HG03432 (cell line): Measurements from ENCODE around the gene WDR6.

Experiments used
- ATAC-seq: cut with Tn5 transposase; IDR thresholded peaks from one replicate; pipeline ENCODE4 v1.9.1; 2021; ENCODE audit warnings: mild to moderate bottlenecking, moderate library complexity; ENCODE audit not compliant: unreplicated experiment

WDR6 gene, protein sequence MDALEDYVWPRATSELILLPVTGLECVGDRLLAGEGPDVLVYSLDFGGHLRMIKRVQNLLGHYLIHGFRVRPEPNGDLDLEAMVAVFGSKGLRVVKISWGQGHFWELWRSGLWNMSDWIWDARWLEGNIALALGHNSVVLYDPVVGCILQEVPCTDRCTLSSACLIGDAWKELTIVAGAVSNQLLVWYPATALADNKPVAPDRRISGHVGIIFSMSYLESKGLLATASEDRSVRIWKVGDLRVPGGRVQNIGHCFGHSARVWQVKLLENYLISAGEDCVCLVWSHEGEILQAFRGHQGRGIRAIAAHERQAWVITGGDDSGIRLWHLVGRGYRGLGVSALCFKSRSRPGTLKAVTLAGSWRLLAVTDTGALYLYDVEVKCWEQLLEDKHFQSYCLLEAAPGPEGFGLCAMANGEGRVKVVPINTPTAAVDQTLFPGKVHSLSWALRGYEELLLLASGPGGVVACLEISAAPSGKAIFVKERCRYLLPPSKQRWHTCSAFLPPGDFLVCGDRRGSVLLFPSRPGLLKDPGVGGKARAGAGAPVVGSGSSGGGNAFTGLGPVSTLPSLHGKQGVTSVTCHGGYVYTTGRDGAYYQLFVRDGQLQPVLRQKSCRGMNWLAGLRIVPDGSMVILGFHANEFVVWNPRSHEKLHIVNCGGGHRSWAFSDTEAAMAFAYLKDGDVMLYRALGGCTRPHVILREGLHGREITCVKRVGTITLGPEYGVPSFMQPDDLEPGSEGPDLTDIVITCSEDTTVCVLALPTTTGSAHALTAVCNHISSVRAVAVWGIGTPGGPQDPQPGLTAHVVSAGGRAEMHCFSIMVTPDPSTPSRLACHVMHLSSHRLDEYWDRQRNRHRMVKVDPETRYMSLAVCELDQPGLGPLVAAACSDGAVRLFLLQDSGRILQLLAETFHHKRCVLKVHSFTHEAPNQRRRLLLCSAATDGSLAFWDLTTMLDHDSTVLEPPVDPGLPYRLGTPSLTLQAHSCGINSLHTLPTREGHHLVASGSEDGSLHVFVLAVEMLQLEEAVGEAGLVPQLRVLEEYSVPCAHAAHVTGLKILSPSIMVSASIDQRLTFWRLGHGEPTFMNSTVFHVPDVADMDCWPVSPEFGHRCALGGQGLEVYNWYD

DNA sequence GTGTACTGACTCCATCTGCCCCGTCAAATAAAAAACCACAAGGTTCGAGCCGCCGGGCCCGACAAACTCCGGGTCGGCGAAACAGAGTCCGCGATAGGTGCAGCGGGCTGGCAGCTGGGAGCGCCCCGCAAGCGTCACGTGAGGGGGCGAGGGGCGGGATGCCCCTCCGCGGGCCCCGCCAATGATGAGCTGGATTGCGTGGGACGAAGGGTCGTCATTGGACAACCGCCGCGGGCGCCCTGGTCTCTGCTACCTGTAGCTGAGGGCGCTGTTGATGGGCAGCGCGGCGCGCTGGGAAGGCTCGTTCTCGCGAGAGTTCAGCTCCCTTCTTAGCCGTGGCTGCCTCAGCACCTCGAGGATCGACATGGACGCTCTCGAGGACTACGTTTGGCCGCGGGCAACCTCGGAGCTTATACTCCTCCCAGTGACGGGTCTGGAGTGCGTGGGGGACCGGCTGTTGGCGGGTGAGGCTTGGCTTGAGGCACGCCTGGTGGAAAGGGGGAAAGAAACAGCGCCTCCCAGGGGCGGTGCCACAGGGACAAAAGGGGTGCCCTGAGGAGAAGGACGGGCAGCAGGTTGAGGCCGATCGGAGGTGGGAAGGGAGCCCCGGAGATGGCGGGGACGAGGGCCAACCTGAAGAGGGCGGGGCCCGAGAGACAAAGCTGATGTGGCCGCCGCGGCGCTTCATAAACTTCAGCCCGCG lies at the start of gene WDR6:
Gene WDR6 (plus strand): TSS at position 324 of the 703 bp plus-strand sequence. CDS start 41 bp downstream, at position 365.
- ATAC-seq, result peak; percentile 92

DNA sequence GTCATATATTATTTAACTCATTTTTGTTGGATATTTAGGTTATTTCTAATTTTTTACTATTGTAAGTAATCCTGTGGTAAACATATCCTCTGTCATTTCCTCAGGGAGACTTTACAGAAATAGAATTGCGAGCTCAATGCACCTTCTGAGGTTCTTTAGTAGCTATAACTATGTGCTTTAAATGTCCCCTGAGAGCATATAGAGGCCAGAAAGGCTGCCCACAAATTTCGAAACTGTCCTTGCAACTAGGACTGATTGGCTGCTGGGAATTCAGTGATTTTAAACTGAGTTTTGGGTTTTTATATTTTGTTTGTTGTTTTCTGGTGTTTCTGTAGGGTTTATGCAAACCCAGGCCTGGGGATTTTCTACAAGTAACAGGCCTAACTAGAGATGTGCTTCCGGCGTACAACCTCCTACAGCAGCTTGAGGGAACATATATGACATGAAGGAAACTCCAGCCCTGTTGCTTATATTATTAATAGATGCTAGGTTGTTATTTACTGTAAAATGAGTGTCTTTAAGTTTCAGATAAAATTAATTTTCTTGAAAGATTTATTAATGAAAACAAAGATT lies 46.3 kb upstream of the WDR6 start:
- no peak for ATAC-seq

DNA sequence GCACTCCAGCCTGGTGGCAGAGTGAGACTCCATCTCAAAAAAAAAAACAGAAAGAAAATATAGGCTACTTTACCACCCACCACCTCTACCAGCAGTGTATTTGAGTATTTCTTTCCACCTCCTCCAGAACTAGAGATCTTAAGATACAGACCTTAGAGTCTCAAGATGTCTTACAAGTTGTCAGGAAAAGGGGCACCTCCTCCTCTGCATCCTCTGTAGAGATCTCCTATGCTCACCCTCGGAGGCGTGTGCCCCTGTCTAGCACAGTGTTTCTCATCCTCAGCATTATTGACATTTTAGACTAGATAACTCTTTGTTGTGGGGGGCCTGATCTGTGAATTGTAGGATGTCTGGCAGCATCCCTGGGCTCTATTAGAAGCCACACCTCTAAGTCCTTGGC lies 44.9 kb upstream of the WDR6 start:
- ATAC-seq, result no peak

DNA sequence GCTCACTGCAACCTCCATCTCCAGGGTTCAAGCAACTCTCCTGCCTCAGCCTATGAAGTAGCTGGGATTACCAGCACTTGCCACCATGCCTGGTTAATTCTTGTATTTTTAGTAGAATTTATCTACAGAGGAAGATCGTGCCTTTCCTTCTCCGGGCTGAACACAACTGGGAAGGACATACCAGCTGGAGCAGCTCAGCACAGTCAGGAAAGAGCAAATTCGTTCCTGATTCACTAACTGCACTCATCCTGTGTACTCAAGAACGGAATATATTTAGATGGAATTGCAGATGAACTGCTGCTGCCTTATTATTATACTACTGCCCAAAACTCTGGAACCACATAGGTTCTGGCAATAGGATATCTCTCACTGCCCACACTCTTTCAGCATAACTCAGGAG lies 44.3 kb upstream of the WDR6 start:
- no peak for ATAC-seq

DNA sequence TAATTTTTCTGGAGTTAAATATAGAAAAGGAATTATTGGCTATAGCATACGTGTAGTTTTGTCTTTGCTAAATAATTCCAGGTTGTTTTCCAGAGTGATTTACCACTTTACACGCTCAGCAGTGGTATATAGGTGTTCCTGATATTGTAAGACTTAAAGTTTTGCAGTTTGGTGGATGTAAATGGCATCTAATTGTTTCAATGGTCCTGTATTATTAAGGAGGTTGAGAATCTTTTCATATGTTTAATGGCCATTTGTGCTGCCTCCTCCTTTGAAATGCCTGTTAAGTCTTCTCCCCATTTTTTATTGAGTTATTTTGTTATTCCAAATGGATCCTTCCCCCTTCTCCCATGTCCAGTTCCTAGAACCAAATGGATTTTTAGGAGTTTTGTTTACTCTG lies 43.6 kb upstream of the WDR6 start:
- ATAC-seq, result no peak

DNA sequence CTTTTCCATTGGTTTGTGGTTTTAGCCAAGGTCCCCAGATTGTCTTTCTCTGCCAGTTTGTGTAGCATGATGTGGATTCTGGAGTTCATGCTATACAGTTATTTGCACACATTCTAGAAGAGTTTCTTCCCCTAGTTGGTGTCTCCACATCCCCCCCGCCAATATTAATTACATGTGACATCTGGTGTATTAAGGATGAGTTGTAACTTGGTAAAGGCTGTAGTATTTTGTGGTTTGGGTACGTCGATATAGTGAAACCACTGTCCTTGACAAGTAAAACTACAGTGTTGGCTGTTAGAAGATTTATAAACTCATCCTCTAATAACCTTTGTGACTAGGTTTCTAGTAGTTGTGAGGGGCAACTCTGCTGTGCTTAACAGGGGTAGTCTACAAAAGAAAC lies 40.8 kb upstream of the WDR6 start:
- ATAC-seq, result no peak

DNA sequence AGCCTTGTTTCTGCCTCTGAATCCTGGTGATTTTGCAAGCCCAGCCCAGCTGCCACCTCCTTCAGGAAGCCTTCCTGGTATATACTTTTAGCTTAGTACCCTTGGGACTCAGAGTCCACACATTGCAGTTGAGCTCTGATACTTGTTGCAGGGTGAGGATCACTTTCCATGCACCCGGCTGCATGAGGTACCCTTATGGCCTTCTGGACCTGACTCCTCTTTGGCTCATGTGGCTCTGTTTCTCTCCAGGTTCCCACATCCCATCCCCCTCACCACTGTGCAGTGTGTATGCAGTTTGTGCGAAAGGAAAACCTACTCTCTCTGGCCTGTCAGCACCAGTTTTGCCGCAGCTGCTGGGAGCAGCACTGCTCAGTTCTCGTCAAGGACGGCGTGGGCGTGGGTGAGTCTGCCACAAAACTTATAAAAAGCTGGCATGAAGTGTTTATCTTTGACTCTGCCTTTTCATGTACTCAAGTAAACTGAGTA lies 40.3 kb upstream of the WDR6 start:
- ATAC-seq, result no peak

DNA sequence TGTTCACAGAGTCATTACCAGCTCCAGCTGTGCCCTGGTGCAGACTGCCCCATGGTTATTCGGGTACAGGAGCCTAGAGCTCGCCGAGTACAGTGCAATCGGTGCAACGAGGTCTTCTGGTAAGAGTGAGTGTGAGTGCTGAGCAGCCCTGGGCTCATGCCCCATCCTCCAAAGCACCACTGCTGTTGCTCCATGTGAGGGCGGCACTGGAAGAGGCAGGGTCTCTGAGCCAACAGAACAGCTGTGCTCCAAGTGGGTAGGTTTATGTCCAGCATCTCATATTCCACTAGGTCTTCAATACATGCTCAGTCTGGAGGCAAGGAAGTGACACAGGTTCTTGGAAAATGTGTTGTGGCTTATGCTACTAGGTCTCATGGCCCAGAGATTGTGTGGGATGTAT lies 36.6 kb upstream of the WDR6 start:
- no peak for ATAC-seq

DNA sequence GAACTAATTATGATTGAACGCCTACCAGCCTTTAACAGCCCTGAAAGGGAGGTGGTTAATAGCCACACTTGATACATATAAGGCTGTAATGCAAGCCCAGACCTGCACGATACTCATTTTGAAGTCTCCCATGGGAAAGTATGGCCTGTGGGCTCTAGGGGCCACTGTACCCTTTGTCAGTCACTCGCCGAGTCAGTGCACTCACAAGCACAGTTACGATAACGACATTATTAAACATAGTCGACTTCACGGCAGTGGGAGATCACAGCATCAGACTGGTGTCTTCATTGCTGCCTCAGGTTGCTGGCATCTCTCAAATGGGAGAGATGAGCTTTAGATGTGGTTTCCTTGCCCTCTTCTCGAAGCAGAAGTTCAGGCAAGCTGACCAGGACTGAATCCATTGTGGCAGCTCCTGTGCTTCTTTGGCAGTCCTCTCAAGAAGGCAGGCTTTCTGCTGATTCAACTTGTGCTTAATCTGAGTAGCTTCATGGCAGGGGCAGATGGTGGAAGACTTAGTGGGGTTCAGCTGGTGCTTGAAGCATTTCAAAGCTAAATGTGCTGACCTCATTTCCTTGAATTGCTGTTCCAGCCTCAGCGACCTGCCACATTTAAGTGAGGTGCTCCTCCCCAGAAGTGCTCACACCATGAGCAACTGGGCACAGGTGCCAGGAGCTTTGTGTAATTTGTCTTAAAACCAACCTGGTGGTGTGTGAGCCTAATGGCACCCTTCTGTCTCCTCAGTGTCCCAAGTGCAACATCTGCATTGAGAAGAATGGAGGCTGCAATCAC lies 32.9 kb upstream of the WDR6 start:
- no peak for ATAC-seq

DNA sequence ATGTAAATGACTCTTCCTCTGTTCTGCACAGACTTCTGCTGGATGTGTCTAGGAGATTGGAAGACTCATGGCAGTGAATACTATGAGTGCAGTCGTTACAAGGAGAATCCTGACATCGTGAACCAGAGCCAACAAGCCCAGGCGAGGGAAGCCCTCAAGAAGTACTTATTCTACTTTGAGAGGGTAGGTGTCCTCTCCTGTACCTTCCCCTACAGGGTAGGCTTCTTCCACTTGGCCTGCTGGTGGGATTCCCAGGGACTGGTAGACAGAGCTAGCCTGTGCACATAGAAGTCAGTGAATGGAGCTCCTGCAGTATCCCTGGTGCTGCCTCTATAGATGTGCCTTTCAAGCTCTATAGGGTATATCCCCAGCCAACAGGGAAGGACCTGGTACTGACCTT lies 27.7 kb upstream of the WDR6 start:
- ATAC-seq, result no peak

DNA sequence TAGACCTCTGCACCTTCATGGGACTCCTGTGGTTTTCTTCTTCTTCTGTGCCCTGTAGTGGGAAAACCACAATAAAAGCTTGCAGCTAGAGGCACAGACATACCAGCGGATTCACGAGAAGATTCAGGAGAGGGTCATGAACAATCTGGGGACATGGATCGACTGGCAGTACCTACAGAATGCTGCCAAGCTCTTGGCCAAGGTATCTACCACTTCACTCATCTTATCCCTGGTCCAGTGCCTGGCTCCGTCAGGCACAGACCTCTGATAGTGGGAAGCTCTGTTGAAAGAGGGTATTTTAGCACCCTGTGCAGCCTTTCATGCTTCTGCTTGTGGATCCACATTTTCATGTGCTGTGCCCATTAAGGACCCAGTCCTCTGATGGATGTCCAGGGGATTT lies 26.9 kb upstream of the WDR6 start:
- ATAC-seq, result no peak

DNA sequence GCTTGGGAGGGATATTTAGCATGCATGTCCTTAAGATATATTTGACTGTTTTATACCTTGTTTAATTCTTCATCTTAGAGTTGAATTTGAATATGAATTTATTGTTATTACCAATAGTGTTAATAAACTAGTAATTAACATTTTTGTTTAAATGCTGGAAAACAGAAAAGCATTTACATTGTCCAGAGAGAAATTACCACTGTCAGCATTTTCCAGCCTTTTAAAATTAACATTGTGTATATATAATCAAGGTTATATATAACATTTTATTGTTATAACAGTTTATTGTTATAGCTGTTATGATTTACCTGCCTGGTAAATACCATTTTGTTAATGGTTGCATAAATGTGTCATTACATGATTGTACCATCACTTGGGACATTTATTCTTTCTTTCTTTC lies 25.2 kb upstream of the WDR6 start:
- no peak for ATAC-seq

DNA sequence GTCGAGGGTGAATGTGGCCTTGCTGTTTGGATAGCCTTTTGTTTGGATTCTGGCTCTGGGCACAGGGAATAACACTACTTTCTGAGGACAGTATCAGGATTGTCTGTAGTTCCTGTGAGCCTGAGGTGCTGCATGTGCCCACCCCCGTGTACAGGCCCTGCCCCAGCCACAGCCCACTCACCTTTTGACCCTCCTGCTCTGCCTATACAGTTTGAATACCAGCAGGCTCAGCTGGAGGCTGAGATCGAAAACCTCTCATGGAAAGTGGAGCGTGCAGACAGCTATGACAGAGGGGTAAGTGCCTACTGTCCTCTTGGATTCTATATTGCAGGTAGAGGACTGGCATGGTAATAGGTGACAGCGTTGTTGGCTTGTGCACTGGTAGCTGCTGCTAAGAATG lies 24.5 kb upstream of the WDR6 start:
- ATAC-seq, result no peak

DNA sequence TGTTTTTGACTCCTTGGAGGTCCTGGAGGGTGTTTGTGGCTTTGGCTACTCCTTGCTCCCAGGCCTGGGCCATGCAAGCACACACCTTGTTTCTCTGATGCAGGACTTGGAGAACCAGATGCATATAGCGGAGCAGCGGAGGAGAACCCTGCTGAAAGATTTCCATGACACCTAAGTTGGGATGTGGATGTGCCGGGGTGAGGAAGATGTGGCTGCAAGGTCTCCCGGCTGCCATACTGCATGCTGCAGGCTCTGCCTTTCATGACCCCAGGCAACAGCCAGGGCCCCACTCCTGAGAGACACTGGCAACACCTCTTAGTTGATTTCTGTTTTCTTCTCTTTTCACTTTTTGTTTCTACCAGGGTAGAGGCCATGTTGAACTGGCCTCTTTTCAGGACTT lies 24.1 kb upstream of the WDR6 start:
- no peak for ATAC-seq

DNA sequence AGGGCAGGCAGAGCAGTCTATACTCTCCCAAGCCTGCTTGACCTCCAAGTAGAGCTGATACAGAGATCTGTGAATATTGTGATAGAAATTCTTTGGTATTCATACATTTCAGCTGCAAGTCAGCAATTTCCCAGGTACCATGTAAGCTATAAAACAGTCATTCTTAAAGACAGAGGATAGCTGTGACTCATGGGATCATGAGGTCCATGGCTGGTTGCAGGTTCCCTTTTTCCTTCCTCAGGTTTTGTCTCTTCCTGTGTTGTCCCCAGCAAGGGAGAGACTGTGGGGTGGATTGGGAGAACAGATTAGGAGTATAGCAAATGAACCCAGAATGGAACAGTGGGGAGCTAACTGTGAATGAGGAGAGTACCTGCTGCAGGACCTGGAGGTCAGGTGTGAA lies 22.5 kb upstream of the WDR6 start:
- no peak for ATAC-seq

DNA sequence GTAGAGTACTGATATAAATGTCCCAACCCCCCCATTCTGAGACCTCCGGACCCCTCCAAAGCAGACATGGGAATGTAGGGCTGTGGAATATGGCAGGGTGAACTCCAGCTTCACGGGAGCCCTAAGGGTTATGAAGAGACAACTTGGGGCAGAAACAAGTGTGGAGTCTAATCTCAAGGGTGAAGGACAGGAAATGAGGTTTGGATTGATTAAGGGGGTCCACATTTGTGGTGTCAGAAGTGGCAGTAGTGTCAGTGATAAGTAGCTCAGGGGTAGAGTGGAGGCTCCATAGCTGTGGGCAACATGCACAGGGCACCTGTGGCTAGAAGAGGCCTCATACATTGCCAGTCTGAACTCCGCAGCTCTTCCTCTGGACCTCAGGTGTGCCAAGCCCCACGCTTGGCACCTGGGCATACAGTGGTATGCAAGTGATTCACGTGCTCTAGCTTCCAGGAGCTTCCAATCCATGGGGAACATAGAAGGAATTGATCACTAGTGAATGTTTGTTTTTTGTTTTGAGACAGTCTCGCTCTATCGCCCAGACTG lies 21.3 kb upstream of the WDR6 start:
- ATAC-seq, result no peak

DNA sequence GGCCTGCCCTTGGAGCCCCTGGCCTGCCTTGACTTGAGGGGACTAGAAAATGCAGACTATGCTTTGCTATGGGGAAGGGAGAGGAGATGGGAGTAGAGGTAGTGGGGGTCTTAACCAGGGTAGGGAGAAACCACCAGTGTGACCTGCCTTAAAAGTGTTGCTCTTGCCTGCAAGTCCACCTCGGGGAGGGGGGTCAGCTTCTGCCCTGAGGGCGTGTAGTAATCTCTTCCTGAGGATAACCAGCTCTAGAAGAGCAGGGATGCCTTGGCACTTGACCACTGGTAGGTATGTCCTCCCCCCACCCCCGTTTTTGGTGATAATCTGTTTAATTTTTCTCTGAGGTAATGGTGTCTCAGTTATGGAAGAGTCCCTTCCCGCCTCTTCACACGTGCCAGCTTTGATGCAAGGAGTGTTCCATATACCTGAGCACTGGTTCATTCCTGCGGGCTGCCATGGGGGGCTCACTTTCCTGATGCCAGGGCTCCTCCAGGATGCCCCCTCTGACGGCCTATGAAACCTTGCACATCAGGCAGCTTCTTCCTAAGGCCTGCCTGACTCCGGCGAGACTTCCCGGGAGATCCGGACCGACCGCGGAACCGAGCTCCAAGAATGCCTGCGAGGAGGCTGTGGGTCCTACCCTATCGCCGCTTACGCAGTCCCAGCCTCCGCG lies 17.9 kb upstream of the WDR6 start:
- ATAC-seq, result no peak

DNA sequence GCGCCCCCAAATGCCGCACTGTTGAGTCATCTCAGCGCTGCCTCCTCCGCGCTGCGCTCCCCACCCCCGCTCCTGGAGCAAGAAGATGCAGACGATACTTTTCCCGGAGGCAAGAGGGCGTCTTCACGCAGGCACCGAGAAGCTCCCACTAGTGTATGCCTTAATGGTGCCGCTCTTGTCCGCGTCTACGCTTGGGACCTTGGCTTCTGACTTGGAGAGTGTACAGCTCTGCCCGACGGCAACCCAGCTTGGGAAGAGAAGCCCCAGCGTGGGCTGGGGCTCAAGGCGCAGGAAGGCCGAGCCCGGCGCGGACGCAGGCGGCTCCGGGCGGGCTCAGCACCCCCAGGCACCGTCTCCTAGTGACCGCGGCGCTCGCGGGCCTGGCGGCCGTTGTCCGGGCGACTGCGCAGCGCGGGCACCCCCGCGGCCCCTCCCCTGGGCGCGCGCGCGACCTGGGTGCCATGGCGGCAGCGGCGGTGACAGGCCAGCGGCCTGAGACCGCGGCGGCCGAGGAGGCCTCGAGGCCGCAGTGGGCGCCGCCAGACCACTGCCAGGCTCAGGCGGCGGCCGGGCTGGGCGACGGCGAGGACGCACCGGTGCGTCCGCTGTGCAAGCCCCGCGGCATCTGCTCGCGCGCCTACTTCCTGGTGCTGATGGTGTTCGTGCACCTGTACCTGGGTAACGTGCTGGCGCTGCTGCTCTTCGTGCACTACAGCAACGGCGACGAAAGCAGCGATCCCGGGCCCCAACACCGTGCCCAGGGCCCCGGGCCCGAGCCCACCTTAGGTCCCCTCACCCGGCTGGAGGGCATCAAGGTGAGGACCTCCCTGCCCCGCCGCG lies 17.2 kb upstream of the WDR6 start, which contains the start of gene P4HTM:
Gene P4HTM (plus strand): TSS at position 446 of the 840 bp plus-strand sequence. CDS start 16 bp downstream, at position 462.
- ATAC-seq, result peak; percentile 69
